Brain microvascular endothelial cell (primary cell): Measurements from ENCODE around the gene HTR4.

ENCODE experiments used
- DNase-seq: peaks from one replicate; pipeline ENCODE4 v3.0.0-alpha.2; 2020
- H3K27ac ChIP-seq: fragments of 250-450 bp; sonication (Bioruptor Pico); 2 replicates; pipeline ENCODE4 v1.5.1; 2020; ENCODE audit warnings: mild to moderate bottlenecking, moderate library complexity
- H3K27me3 ChIP-seq: fragments of 250-450 bp; sonication (Bioruptor Pico); replicated peaks from 2 replicates; pipeline ENCODE4 v1.5.1; 2020; ENCODE audit warnings: mild to moderate bottlenecking
- H3K36me3 ChIP-seq: fragments of 250-450 bp; sonication (Bioruptor Pico); replicated peaks from 2 replicates; pipeline ENCODE4 v1.5.1; 2020; ENCODE audit warnings: mild to moderate bottlenecking
- H3K4me3 ChIP-seq: 2 replicates; pipeline ENCODE4 v1.5.1; 2011; ENCODE audit warnings: low read depth, mild to moderate bottlenecking, control low read depth, low read length, moderate library complexity
- in situ Hi-C: cut with HindIII; loops from 2 replicates; pipeline ENCODE4 v1.10.0; 2017; ENCODE audit warnings: low sequenced_read_pairs, low pct_ligation_motif_present
- TF ChIP-seq, protein P1 (sequence below): IDR thresholded peaks from 2 replicates; pipeline ENCODE4 v1.5.1; 2011; ENCODE audit warnings: low read depth, mild to moderate bottlenecking, moderate library complexity, low read length, control low read depth, inconsistent platforms; ENCODE audit errors: missing control alignments

The HTR4 gene

DNA sequence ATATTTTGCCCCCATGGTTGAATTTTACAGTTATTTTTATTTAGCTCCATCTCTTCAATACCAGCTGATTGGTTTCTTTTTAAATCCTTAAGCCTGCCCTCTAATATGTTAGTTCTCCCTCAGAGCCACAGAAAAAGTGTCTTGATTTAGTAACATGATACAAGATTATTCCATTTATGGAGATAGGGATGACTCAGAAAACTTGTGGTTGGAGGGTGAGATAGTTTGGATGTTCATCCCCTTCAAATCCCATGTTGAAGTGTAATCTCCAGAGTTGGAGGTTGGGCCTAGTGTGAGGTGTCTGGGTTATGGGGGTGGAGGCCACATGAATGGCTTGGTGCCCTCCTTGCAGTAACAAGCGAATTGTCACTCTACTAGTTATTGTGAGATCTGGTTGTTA, 154.9 kb downstream of the HTR4 start:
- Histone ChIP-seq H3K4me3 (no peak overlapping the region), H3K27me3 (no peaks in the 10 kb centered on the region), H3K27ac (no peak overlapping the region), H3K36me3 (no peaks in the 10 kb centered on the region)
- in situ Hi-C loops, result no loop called here
- TF ChIP-seq, protein P1, sequence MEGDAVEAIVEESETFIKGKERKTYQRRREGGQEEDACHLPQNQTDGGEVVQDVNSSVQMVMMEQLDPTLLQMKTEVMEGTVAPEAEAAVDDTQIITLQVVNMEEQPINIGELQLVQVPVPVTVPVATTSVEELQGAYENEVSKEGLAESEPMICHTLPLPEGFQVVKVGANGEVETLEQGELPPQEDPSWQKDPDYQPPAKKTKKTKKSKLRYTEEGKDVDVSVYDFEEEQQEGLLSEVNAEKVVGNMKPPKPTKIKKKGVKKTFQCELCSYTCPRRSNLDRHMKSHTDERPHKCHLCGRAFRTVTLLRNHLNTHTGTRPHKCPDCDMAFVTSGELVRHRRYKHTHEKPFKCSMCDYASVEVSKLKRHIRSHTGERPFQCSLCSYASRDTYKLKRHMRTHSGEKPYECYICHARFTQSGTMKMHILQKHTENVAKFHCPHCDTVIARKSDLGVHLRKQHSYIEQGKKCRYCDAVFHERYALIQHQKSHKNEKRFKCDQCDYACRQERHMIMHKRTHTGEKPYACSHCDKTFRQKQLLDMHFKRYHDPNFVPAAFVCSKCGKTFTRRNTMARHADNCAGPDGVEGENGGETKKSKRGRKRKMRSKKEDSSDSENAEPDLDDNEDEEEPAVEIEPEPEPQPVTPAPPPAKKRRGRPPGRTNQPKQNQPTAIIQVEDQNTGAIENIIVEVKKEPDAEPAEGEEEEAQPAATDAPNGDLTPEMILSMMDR, result no peak
- peak; percentile 11 for DNase-seq

DNA sequence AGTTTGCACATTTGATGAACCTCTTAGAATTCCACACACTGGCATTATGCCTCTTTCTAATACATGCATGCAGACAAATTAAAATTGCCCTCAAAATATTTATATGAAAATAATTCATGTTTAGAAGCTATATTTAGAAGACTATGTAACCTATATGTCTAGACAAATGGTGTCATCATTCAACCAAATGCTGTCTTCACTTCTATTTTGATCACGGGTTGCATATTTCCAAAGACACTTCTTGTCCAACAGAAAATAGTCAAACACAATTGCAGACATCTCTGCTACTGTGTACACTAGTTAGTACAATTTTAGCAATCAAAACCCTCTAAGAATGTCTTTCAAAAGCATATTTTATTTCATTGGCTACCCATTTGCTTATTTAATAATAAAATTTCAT, 156.6 kb downstream of the HTR4 start:
- Histone ChIP-seq H3K36me3 (no peaks in the 10 kb centered on the region), H3K27me3 (no peaks in the 10 kb centered on the region), H3K4me3 (no peak overlapping the region), H3K27ac (no peak overlapping the region)
- DNase-seq, result no peak
- in situ Hi-C loops, result no loop called here
- TF ChIP-seq, protein P1, result no peak

DNA sequence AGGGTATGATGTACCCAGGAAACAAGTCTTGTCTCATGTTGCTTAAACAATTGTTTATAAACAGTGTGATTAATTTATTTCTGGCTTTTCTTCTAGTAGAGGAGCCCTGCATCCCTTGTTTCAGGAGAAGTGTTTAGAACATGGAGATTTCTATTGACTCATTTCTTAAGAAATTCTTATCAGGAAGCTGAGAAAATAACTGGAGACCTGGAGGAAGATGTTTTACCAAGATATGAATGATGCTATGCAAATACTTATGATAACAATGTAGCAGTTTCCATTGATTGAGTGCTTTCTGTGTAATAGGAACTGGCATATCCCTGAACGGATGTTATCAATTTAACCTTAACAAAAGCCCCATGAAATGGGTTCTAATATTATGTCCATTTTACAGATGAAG, 162.0 kb downstream of the HTR4 start:
- no peak for DNase-seq
- TF ChIP-seq, protein P1, result no peak
- no peaks in the 10 kb centered on the region for H3K27me3 ChIP-seq
- in situ Hi-C loops, result no loop called here
- H3K36me3 ChIP-seq, result no peaks in the 10 kb centered on the region
- H3K27ac ChIP-seq, result no peak overlapping the region
- no peak overlapping the region for H3K4me3 ChIP-seq

DNA sequence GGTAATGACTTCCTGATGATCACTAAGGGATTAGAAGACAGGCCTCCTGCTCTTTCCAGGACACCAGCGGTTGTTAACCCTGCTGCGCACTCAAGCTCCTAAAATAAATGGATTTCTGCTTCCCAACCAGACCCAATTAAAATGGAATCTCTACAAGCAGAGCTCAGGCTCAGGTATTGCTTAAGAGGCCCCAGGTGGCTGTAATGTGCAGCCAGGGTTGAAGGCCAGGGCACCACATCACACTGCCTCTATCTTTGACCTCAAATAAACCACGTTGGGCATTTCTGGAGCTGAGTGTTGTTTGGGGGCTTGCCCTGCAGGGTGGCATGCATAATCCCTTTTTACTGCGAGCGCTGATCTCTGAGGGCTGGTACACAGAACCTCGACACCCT, 162.5 kb downstream of the HTR4 start:
- H3K27me3 ChIP-seq, result no peaks in the 10 kb centered on the region
- in situ Hi-C loops, result no loop called here
- H3K36me3 ChIP-seq, result no peaks in the 10 kb centered on the region
- TF ChIP-seq, protein P1, result no peak
- H3K27ac ChIP-seq, result no peak overlapping the region
- DNase-seq, result no peak
- no peak overlapping the region for H3K4me3 ChIP-seq

DNA sequence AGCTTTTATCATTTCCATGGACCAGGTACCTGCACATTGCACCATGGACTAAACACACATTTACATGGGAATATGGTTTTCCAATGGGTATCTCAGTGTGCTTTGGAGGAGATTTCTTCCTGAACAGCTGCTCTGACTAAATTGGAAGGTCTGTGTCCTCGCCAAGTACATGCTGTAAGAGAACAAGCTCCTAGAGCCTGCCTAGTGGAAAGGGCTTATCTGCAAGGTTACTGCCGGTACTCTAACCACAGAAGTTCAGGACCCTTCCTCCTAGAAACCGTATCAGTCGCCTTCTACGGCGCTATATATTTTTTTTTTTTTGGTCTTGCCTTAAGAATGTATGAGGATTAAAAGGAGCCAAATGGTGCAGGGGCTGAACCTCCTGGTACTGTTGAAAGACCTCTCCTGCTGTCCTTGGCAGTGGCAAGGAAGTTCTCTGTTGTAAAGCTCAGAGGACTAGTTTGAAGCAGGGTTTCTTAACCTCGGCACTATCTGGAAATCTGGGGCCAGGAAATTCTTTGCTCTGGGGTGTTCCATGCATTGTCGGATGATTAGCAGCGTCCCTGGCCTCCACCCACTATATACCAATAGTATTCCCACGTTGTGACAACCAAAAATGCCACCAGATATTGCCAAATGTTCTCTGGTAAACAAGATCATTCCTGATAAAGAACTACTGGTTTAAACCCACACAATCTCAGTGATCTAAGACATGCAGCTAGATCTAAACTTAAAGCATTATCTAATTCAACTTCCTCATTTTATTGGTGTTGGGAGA, 163.1 kb downstream of the HTR4 start:
- no peak overlapping the region for H3K4me3 ChIP-seq
- no peak overlapping the region for H3K27ac ChIP-seq
- TF ChIP-seq, protein P1, result no peak
- H3K27me3 ChIP-seq, result no peaks in the 10 kb centered on the region
- no peak for DNase-seq
- in situ Hi-C loops, result no loop called here
- H3K36me3 ChIP-seq, result no peaks in the 10 kb centered on the region

DNA sequence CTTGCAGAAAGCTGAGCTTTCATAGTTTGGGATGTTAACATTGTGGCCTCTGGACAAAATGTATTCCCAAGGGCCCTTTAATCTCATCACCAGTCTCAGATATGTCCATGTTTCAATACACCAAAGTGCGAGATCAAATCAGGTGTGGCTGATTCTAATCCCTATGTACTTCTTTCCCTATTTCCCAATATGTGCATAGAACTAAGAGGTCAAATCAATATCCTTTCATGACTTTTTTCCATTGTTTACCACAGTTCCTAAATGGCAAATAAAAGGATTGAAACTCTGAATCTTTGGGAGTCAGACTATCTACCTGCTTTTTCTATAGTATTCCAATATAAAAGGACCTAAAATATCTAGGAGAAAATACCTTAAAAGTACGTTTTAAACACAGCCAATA, 165.6 kb downstream of the HTR4 start:
- no peak overlapping the region for H3K4me3 ChIP-seq
- H3K36me3 ChIP-seq, result no peaks in the 10 kb centered on the region
- H3K27ac ChIP-seq, result no peak overlapping the region
- H3K27me3 ChIP-seq, result no peaks in the 10 kb centered on the region
- DNase-seq, result no peak
- TF ChIP-seq, protein P1, result no peak
- in situ Hi-C loops, result no loop called here
